ENCODE measurements around the gene TMC3. TPM values are rescaled to one million over a fixed set of nuclear protein-coding genes. Genes with fewer than 3 reads are reported as not detected.
"Not testable (repeated sequence)": the region's sequence is repeated elsewhere in the genome, so short reads cannot be mapped to it uniquely, and the experiment has no call there.

Gene TMC3
- total RNA-seq, 2 donors from 2014 or later = not detected

- no peaks in the 10 kb centered on the region for H3K27me3 ChIP-seq
- peak; percentile 55 for DNase-seq (ENCODE audit: low spot score)
- peaks cover 0 to 14% of the 10 kb centered on the region in 2 donors for H3K4me1 ChIP-seq
- no peaks in the 10 kb centered on the region for H3K36me3 ChIP-seq
- peak in 1 of 2 donors; percentile 43 for TF ChIP-seq CTCF (IDR thresholded peaks at IDR 0.05)
- no peak overlapping the region for H3K27ac ChIP-seq
- H3K9me3 ChIP-seq = no peaks in the 10 kb centered on the region
- no peak overlapping the region for H3K4me3 ChIP-seq
These were observed 37.4 kb downstream of the TMC3 start for GRCh38 chr15:81336568-81336967.

- H3K27me3 ChIP-seq = no peaks in the 10 kb centered on the region
- no peak for TF ChIP-seq CTCF (IDR thresholded peaks at IDR 0.05)
- peak; percentile 44 for DNase-seq (ENCODE audit: low spot score)
- peaks cover 0 to 23% of the 10 kb centered on the region in 2 donors for H3K4me1 ChIP-seq
- H3K36me3 ChIP-seq = no peaks in the 10 kb centered on the region
- no peak overlapping the region for H3K27ac ChIP-seq
- no peaks in the 10 kb centered on the region for H3K9me3 ChIP-seq
- no peak overlapping the region for H3K4me3 ChIP-seq
These were observed 38.4 kb downstream of the TMC3 start for GRCh38 chr15:81335631-81336030.

- H3K27me3 ChIP-seq = no peaks in the 10 kb centered on the region
- peaks cover 0 to 23% of the 10 kb centered on the region in 2 donors for H3K4me1 ChIP-seq
- no peak overlapping the region for H3K27ac ChIP-seq
These were observed 39.1 kb downstream of the TMC3 start for GRCh38 chr15:81334768-81335435.

GRCh38 chr15:81333363-81333762, 40.6 kb downstream of the TMC3 start:
- Histone ChIP-seq H3K4me3 (no peak overlapping the region), H3K36me3 (no peaks in the 10 kb centered on the region), H3K27me3 (no peaks in the 10 kb centered on the region), H3K4me1 (peaks cover 0 to 23% of the 10 kb centered on the region in 2 donors), H3K9me3 (no peaks in the 10 kb centered on the region), H3K27ac (no peak overlapping the region)
- DNase-seq (ENCODE audit: low spot score) = no peak
- no peak for TF ChIP-seq CTCF (IDR thresholded peaks at IDR 0.05)

More at GRCh38 chr15:81334768-81335435, 39.1 kb downstream of the TMC3 start:
- H3K36me3 ChIP-seq = no peaks in the 10 kb centered on the region
- no peaks in the 10 kb centered on the region for H3K9me3 ChIP-seq
- no peak for TF ChIP-seq CTCF (IDR thresholded peaks at IDR 0.05)
- H3K4me3 ChIP-seq = no peak overlapping the region
- DNase-seq (ENCODE audit: low spot score) = no peak

- no peak overlapping the region for H3K4me3 ChIP-seq
- no peak overlapping the region for H3K27ac ChIP-seq
- no peak for DNase-seq (ENCODE audit: low spot score)
- H3K9me3 ChIP-seq = no peaks in the 10 kb centered on the region
- H3K4me1 ChIP-seq = peaks cover 0 to 18% of the 10 kb centered on the region in 2 donors
- H3K36me3 ChIP-seq = no peaks in the 10 kb centered on the region
- H3K27me3 ChIP-seq = no peaks in the 10 kb centered on the region
- TF ChIP-seq CTCF (IDR thresholded peaks at IDR 0.05) = no peak
These were observed 41.7 kb downstream of the TMC3 start for GRCh38 chr15:81332326-81332725.

GRCh38 chr15:81331600-81331999, 42.4 kb downstream of the TMC3 start:
- Histone ChIP-seq H3K36me3 (no peaks in the 10 kb centered on the region), H3K27ac (no peak overlapping the region), H3K4me1 (peaks cover 0 to 13% of the 10 kb centered on the region in 2 donors), H3K9me3 (no peaks in the 10 kb centered on the region), H3K4me3 (no peak overlapping the region), H3K27me3 (no peaks in the 10 kb centered on the region)
- no peak for DNase-seq (ENCODE audit: low spot score)
- TF ChIP-seq CTCF (IDR thresholded peaks at IDR 0.05) = no peak

- not testable (repeated sequence) for H3K27me3 ChIP-seq; DNase-seq (ENCODE audit: low spot score); H3K36me3 ChIP-seq; H3K9me3 ChIP-seq; H3K27ac ChIP-seq
- peak overlapping the region in 1 of 2 donors; percentile 2 for H3K4me3 ChIP-seq
- peaks cover 0 to 13% of the 10 kb centered on the region in 2 donors for H3K4me1 ChIP-seq
These were observed 42.9 kb downstream of the TMC3 start for GRCh38 chr15:81331141-81331540.

All from right atrium auricular region (tissue), 2 donors.